PC-3 (cell line): ENCODE measurements around the gene SIT1. TPM values are rescaled to one million over a fixed set of nuclear protein-coding genes. Genes with fewer than 3 reads are reported as not detected.

Experiments used
- ATAC-seq: fragments of 200-7000 bp; cut with Tn5 transposase; 2 replicates; pipeline ENCODE4 v1.9.1; 2020; ENCODE audit warnings: mild to moderate bottlenecking, moderate library complexity
- BruUV-seq: library from RNA; stranded (reverse); fragments of 400-500 nt; replicated peaks from 2 replicates; lab custom pipeline; 2021; lab: Mats Ljungman, UMichigan
- CTCF ChIA-PET: fragments of 300-600 bp; sonication (Branson Sonifier 250); formaldehyde crosslinking; loops from one replicate; lab custom pipeline; 2022; ENCODE audit warnings: antibody characterized with exemption; lab: Charles Lee
- POLR2A ChIA-PET: fragments of 300-600 bp; sonication (Branson Sonifier 250); formaldehyde crosslinking; loops from one replicate; lab custom pipeline; 2022; ENCODE audit warnings: antibody characterized with exemption; ENCODE audit not compliant: unreplicated experiment; lab: Charles Lee
- DNase-seq: peaks from one replicate; pipeline ENCODE4 v3.0.0-alpha.2; 2015
- H2AFZ ChIP-seq: fragments of 300-600 bp; sonication (generic); 2 replicates; pipeline ENCODE4 v1.6.0; 2016; ENCODE audit warnings: antibody characterized with exemption, low read length
- H3F3A ChIP-seq: fragments of 300-600 bp; sonication (generic); one replicate; pipeline ENCODE4 v1.6.0; 2017; ENCODE audit warnings: antibody characterized with exemption, low read length, control low read depth, mild to moderate bottlenecking; ENCODE audit not compliant: unreplicated experiment
- H3K27ac ChIP-seq: fragments of 300-600 bp; sonication (generic); 2 replicates; pipeline ENCODE4 v1.5.1; 2016; ENCODE audit warnings: mild to moderate bottlenecking, low read length
- H3K27me3 ChIP-seq: fragments of 300-600 bp; sonication (generic); 2 replicates; pipeline ENCODE4 v1.6.1; 2016; ENCODE audit warnings: low read length, mixed read lengths
- H3K36me3 ChIP-seq: fragments of 300-600 bp; sonication (generic); 2 replicates; pipeline ENCODE4 v1.6.1; 2016; ENCODE audit warnings: low read depth, mixed run types, low read length, mixed read lengths
- H3K4me1 ChIP-seq: fragments of 300-600 bp; sonication (generic); 2 replicates; pipeline ENCODE4 v1.5.1; 2016; ENCODE audit warnings: low read length; ENCODE audit not compliant: insufficient read depth
- H3K4me2 ChIP-seq: fragments of 300-600 bp; sonication (generic); 2 replicates; pipeline ENCODE4 v1.6.0; 2016; ENCODE audit warnings: low read length
- H3K4me3 ChIP-seq: fragments of 300-600 bp; sonication (generic); 2 replicates; pipeline ENCODE4 v1.5.1; 2016; ENCODE audit warnings: mild to moderate bottlenecking, low read length, mixed read lengths
- H3K79me2 ChIP-seq: fragments of 300-600 bp; sonication (generic); 2 replicates; pipeline ENCODE4 v1.6.1; 2017; ENCODE audit warnings: low read length, mixed read lengths
- H3K9ac ChIP-seq: fragments of 300-600 bp; sonication (generic); 2 replicates; pipeline ENCODE4 v1.6.0; 2016; ENCODE audit warnings: mild to moderate bottlenecking, low read length
- H3K9me2 ChIP-seq: fragments of 300-600 bp; sonication (generic); replicated peaks from 2 replicates; pipeline ENCODE4 v1.6.1; 2016; ENCODE audit warnings: mixed run types, low read length, mixed read lengths
- H3K9me3 ChIP-seq: fragments of 300-600 bp; sonication (generic); 2 replicates; pipeline ENCODE4 v1.6.1; 2016; ENCODE audit warnings: low read length, mixed read lengths
- H4K20me1 ChIP-seq: fragments of 300-600 bp; sonication (generic); 2 replicates; pipeline ENCODE4 v1.6.1; 2016; ENCODE audit warnings: low read length, mixed read lengths
- CTCF ChIP-seq: fragments of 300-600 bp; sonication (generic); conservative IDR thresholded peaks from 2 replicates; pipeline ENCODE4 v1.5.1; 2017; ENCODE audit warnings: antibody characterized with exemption, low read depth, mild to moderate bottlenecking, low read length
- EZH2 ChIP-seq: fragments of 300-600 bp; sonication (generic); IDR thresholded peaks from one replicate; pipeline ENCODE4 v1.6.1; 2017; ENCODE audit warnings: antibody characterized with exemption, mild to moderate bottlenecking, low read length; ENCODE audit not compliant: unreplicated experiment
- EZH2phosphoT487 ChIP-seq: fragments of 300-600 bp; sonication (generic); IDR thresholded peaks from 2 replicates; pipeline ENCODE4 v1.6.1; 2018; ENCODE audit warnings: mild to moderate bottlenecking, antibody characterized with exemption, low read length, borderline replicate concordance
- intact Hi-C: fragments of 100-400 bp; cut with micrococcal nuclease; formaldehyde crosslinking; loops from 2 replicates; pipeline ENCODE4 v1.9.0; 2023
- total RNA-seq: library from RNA; depleted of rRNA; stranded (reverse); fragments of >200 nt; gene quantifications from 2 replicates; pipeline ENCODE4 v1.2.3, GENCODE V29; 2014

The SIT1 gene
- total RNA-seq, 1 experiment from 2014 or later, result not detected

GRCh38 chr9:35687306-35687705 is 36.6 kb upstream of the SIT1 start:
- intact Hi-C loops, result no loop called here
- no peaks in the 10 kb centered on the region for H3K9me2 ChIP-seq
- H3K4me2 ChIP-seq, result no peak overlapping the region
- ATAC-seq (no peak), DNase-seq (no peak)
- ChIA-PET CTCF (no interaction called here), POLR2A (no interaction called here)
- H3K9me3 ChIP-seq, result no peaks in the 10 kb centered on the region
- BruUV-seq, result no TSS peak
- TF ChIP-seq EZH2phosphoT487 (no peak), CTCF (no peak), EZH2 (no peak)
- peaks cover 32% of the 10 kb centered on the region for H3K4me1 ChIP-seq
- no peak overlapping the region for H3K9ac ChIP-seq
- no peak overlapping the region for H3K4me3 ChIP-seq
- no peaks in the 10 kb centered on the region for H3K27me3 ChIP-seq
- H3K36me3 ChIP-seq, result no peaks in the 10 kb centered on the region
- H2AFZ ChIP-seq, result no peak overlapping the region
- no peaks in the 10 kb centered on the region for H4K20me1 ChIP-seq
- no peaks in the 10 kb centered on the region for H3K79me2 ChIP-seq
- no peak overlapping the region for H3K27ac ChIP-seq
- H3F3A ChIP-seq, result no peaks in the 10 kb centered on the region

DNA sequence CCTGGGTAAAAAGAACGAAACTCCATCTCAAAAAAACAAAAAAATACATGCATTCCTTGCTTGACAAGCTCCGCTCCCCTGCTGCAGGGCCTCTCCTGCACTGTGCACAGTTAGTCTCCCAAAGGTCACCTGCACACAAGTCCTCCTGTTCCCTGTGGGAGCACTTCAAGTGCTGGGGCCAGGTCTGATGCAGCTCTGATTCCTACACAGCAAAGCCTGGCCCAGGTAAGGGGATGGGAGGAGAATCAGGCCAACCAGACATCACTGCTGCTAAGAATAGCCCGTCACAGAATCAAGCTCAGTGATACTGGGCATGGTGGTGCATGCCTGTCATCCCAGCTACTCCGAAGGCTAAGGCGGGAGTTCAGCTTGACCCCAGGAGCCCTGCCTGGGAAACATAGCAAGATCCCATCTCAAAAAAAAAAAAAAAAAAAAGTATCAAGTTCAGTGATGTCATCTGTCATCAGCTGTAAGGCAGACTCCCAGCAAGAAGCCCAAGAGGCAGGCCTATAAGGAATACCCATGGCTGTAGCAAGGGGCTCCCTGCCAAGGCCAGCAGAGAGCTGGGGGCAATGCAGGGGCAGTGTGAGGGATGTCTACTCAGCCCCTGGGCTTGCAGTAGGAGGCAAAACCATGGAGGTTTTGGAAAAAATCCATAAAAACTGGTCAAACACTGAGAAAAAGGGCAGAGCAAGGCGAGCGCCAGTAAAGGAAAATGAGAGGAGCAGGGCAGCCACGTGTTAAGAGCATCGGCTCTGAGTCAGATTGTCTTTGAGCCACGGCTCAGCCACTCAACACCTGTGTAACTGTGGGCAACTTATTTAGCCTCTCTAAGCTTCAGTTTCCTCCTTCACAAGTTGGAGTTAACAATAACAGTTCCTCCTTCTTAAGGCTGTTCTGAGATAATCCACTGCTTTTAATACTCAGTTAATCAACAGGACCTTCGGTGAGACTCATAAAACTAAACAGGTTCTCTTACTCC is 35.8 kb upstream of the SIT1 start:
- Histone ChIP-seq H3F3A (no peaks in the 10 kb centered on the region), H3K79me2 (no peaks in the 10 kb centered on the region), H3K36me3 (no peaks in the 10 kb centered on the region), H3K27ac (no peak overlapping the region), H3K4me1 (peaks cover 31% of the 10 kb centered on the region), H4K20me1 (no peaks in the 10 kb centered on the region), H3K27me3 (no peaks in the 10 kb centered on the region), H3K4me2 (no peak overlapping the region), H3K9me3 (no peaks in the 10 kb centered on the region), H3K9me2 (no peaks in the 10 kb centered on the region), H3K9ac (no peak overlapping the region), H2AFZ (no peak overlapping the region), H3K4me3 (no peak overlapping the region)
- intact Hi-C loops, result no loop called here
- no TSS peak for BruUV-seq
- DNase-seq, result no peak
- ChIA-PET CTCF (no interaction called here), POLR2A (no interaction called here)
- no peak for TF ChIP-seq EZH2phosphoT487
- TF ChIP-seq CTCF, result no peak
- TF ChIP-seq EZH2, result no peak
- no peak for ATAC-seq

GRCh38 chr9:35685506-35685905 is 34.8 kb upstream of the SIT1 start:
- Histone ChIP-seq H3K4me3 (no peak overlapping the region), H3K27me3 (no peaks in the 10 kb centered on the region), H3K9ac (no peak overlapping the region), H3K79me2 (no peaks in the 10 kb centered on the region), H3K4me1 (peaks cover 27% of the 10 kb centered on the region), H2AFZ (no peak overlapping the region), H3F3A (no peaks in the 10 kb centered on the region), H4K20me1 (no peaks in the 10 kb centered on the region), H3K4me2 (no peak overlapping the region), H3K36me3 (no peaks in the 10 kb centered on the region), H3K9me2 (no peaks in the 10 kb centered on the region), H3K9me3 (no peaks in the 10 kb centered on the region), H3K27ac (no peak overlapping the region)
- ChIA-PET POLR2A (no interaction called here), CTCF (no interaction called here)
- ATAC-seq (no peak), DNase-seq (no peak)
- BruUV-seq, result no TSS peak
- intact Hi-C loops, result no loop called here
- TF ChIP-seq EZH2phosphoT487 (no peak), CTCF (no peak), EZH2 (no peak)
